Natural killer cell (primary cell): ENCODE results near the gene ZNF536. TPM values are rescaled to one million over a fixed set of nuclear protein-coding genes. Genes with fewer than 3 reads are reported as not detected.
"Not testable (repeated sequence)": the region's sequence is repeated elsewhere in the genome, so short reads cannot be mapped to it uniquely, and the experiment has no call there.

Experiments
- ATAC-seq, 3 donors: fragments of 150-1000 bp in 2 of 3; fragments of 200-7000 bp in 1 of 3; cut with Tn5 transposase; 1 replicate in 1 of 3; 2 replicates in 2 of 3; pipeline ENCODE4 v1.10.0; 2021; ENCODE audit warnings: mild to moderate bottlenecking in 2 of 3, moderate library complexity in 2 of 3
- DNase-seq, 2 donors: peaks; one replicate each; pipeline versions ENCODE4 v3.0.0 to v3.0.0-alpha.2; 2013 to 2021; ENCODE audit warnings: mixed read lengths in 1 of 2
- H3K27ac ChIP-seq: one replicate; pipeline ENCODE4 v1.5.1; 2013; ENCODE audit warnings: mild to moderate bottlenecking, low read length
- H3K27me3 ChIP-seq: one replicate; pipeline ENCODE4 v1.6.1; 2013; ENCODE audit warnings: low read length; ENCODE audit not compliant: control insufficient read depth, insufficient read depth
- H3K36me3 ChIP-seq: one replicate; pipeline ENCODE4 v1.6.1; 2013; ENCODE audit warnings: low read length; ENCODE audit not compliant: control insufficient read depth, insufficient read depth
- H3K4me1 ChIP-seq: one replicate; pipeline ENCODE4 v1.6.1; 2013; ENCODE audit warnings: low read length; ENCODE audit not compliant: control insufficient read depth, insufficient read depth
- H3K4me3 ChIP-seq: one replicate; pipeline ENCODE4 v1.5.1; 2013; ENCODE audit warnings: low read length
- H3K9me3 ChIP-seq: one replicate; pipeline ENCODE4 v1.6.1; 2013; ENCODE audit warnings: low read length; ENCODE audit not compliant: control insufficient read depth, insufficient read depth
- H3K27ac Mint-ChIP-seq, 2 donors: one replicate each; pipeline ENCODE4 v1.8.0; 2022; ENCODE audit warnings: mild to moderate bottlenecking in 2 of 2, mixed read lengths in 2 of 2, moderate library complexity in 1 of 2
- H3K27me3 Mint-ChIP-seq, 2 donors: one replicate each; pipeline ENCODE4 v1.8.0; 2022; ENCODE audit warnings: low read depth in 2 of 2, mixed read lengths in 2 of 2
- H3K36me3 Mint-ChIP-seq: one replicate; pipeline ENCODE4 v1.8.0; 2022; ENCODE audit warnings: mixed read lengths
- H3K4me1 Mint-ChIP-seq, 2 donors: one replicate each; pipeline ENCODE4 v1.8.0; 2022; ENCODE audit warnings: mixed read lengths in 2 of 2
- H3K4me3 Mint-ChIP-seq: one replicate; pipeline ENCODE4 v1.8.0; 2022; ENCODE audit warnings: mild to moderate bottlenecking, moderate library complexity, mixed read lengths
- H3K9me3 Mint-ChIP-seq, 2 donors: one replicate each; pipeline ENCODE4 v1.8.0; 2022; ENCODE audit warnings: mixed read lengths in 2 of 2
- CTCF ChIP-seq: fragments of 200-600 bp; IDR thresholded peaks from one replicate; pipeline ENCODE4 v1.8.0; 2022; ENCODE audit warnings: antibody characterized with exemption
- WGBS: methylation state at CpG from one replicate; pipeline ENCODE4 v1.1.7; 2013; ENCODE audit warnings: missing lambda C conversion rate; ENCODE audit not compliant: insufficient coverage; 5-methylcytosine and 5-hydroxymethylcytosine counted together
- intact Hi-C: fragments of 100-400 bp; cut with micrococcal nuclease; formaldehyde crosslinking; loops from one replicate; pipeline ENCODE4 v1.14.2; 2022
- total RNA-seq, 4 donors: library from RNA; stranded (reverse); fragments of 120-200 nt in 1 of 4; gene quantifications; one replicate each; pipeline versions ENCODE4 v1.2.3 to v1.2.4, GENCODE V29; 2013 to 2022

Gene ZNF536
- total RNA-seq, 3 donors from 2014 or later (not counting 1 experiment from before 2014, with no cell fraction given) = not detected

- DNase-seq = no peak
- TF ChIP-seq CTCF = no peak
Observed at GRCh38 chr19:30342901-30343300, 29.3 kb upstream of the ZNF536 start.

GRCh38 chr19:30344446-30345425 lies 27.4 kb upstream of the ZNF536 start:
- H3K27ac Mint-ChIP-seq = no peak overlapping the region
- intact Hi-C loops = no loop called here
- Histone ChIP-seq H3K9me3 (no peaks in the 10 kb centered on the region), H3K4me1 (no peaks in the 10 kb centered on the region), H3K36me3 (no peaks in the 10 kb centered on the region), H3K27ac (no peak overlapping the region), H3K4me3 (no peak overlapping the region), H3K27me3 (no peaks in the 10 kb centered on the region)
- no peaks in the 10 kb centered on the region for H3K9me3 Mint-ChIP-seq
- H3K4me1 Mint-ChIP-seq = no peaks in the 10 kb centered on the region
- no peak for ATAC-seq
- H3K27me3 Mint-ChIP-seq = no peaks in the 10 kb centered on the region
- no peak for TF ChIP-seq CTCF
- H3K4me3 Mint-ChIP-seq = no peak overlapping the region
- H3K36me3 Mint-ChIP-seq = no peaks in the 10 kb centered on the region
- WGBS = 91% methylated on average over 12 of the region's 14 CpGs
- no peak for DNase-seq

More at GRCh38 chr19:30342901-30343300, 29.3 kb upstream of the ZNF536 start:
- no peaks in the 10 kb centered on the region for H3K27me3 Mint-ChIP-seq
- no peak for ATAC-seq
- Histone ChIP-seq H3K4me3 (no peak overlapping the region), H3K27ac (no peak overlapping the region), H3K36me3 (no peaks in the 10 kb centered on the region), H3K9me3 (no peaks in the 10 kb centered on the region), H3K4me1 (no peaks in the 10 kb centered on the region), H3K27me3 (no peaks in the 10 kb centered on the region)
- H3K4me3 Mint-ChIP-seq = no peak overlapping the region
- H3K9me3 Mint-ChIP-seq = no peaks in the 10 kb centered on the region
- H3K27ac Mint-ChIP-seq = no peak overlapping the region
- 100% methylated on average over 3 of the region's 3 CpGs for WGBS
- H3K4me1 Mint-ChIP-seq = no peaks in the 10 kb centered on the region
- H3K36me3 Mint-ChIP-seq = no peaks in the 10 kb centered on the region
- intact Hi-C loops = no loop called here

- WGBS = 86% methylated on average over 8 of the region's 8 CpGs
- no peak for ATAC-seq
- Mint-ChIP-seq H3K27me3 (no peaks in the 10 kb centered on the region), H3K27ac (no peak overlapping the region), H3K4me3 (no peak overlapping the region), H3K9me3 (no peaks in the 10 kb centered on the region), H3K4me1 (no peaks in the 10 kb centered on the region), H3K36me3 (no peaks in the 10 kb centered on the region)
- Histone ChIP-seq H3K9me3 (no peaks in the 10 kb centered on the region), H3K36me3 (no peaks in the 10 kb centered on the region), H3K27ac (no peak overlapping the region), H3K4me1 (no peaks in the 10 kb centered on the region), H3K4me3 (no peak overlapping the region), H3K27me3 (no peaks in the 10 kb centered on the region)
- intact Hi-C loops = no loop called here
- DNase-seq = no peak
- TF ChIP-seq CTCF = no peak
Observed at GRCh38 chr19:30345686-30346085, 26.5 kb upstream of the ZNF536 start.

GRCh38 chr19:30346468-30346867 lies 25.7 kb upstream of the ZNF536 start:
- H3K4me3 ChIP-seq, H3K4me1 Mint-ChIP-seq, H3K27ac Mint-ChIP-seq, H3K36me3 Mint-ChIP-seq, H3K4me1 ChIP-seq, H3K27me3 ChIP-seq, H3K9me3 Mint-ChIP-seq, H3K36me3 ChIP-seq, intact Hi-C loops, H3K9me3 ChIP-seq, ATAC-seq, H3K27me3 Mint-ChIP-seq, DNase-seq, H3K4me3 Mint-ChIP-seq, H3K27ac ChIP-seq: not testable (repeated sequence)
- no CpG with 5 or more reads among the region's 1 CpG for WGBS
